ENCODE measurements around the gene NR1H3. TPM values are rescaled to one million over a fixed set of nuclear protein-coding genes. Genes with fewer than 3 reads are reported as not detected.
A peak's percentile ranks its signal among the peaks of the same experiment; 100 is the strongest.

NR1H3 gene
- total and polyA plus RNA-seq, 2 of the 4 experiments (the other 2 are of a cell fraction): 9.1 to 13.6 TPM

DNA sequence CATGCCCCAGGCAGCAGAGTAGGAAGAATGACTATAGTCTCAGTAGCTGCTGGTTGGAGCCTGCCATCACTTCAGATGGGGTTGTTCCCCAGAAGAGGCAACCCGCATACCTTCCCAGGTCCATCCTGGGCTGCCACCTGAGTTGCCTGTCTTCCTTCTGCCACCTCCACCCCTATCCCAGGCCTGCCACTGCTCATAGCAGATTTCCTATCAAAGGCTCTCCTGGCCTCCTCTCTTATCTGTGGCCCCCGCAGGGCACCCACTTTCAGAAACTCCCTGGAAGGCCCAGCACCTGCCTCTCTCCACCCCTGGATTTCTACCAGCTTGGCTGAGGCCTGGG, 649 bp upstream of the NR1H3 start:
- H3K79me1 ChIP-seq (ENCODE audit: low read depth in 1 of 2, low read length in 2 of 2): peaks cover 5 to 34% of the 10 kb centered on the region in 2 experiments; a peak in 3 of 4 replicates
- no peak overlapping the region for H4K91ac ChIP-seq (ENCODE audit: insufficient read depth, low read depth, low read length)
- H4K5ac ChIP-seq (ENCODE audit: low read depth, low read length): no peak overlapping the region
- peak overlapping the region; percentile 72 for H3K27ac ChIP-seq (ENCODE audit: insufficient read depth, low read length)
- H2AFZ ChIP-seq (replicated peaks; ENCODE audit: low read length, poor library complexity): peak overlapping the region; percentile 90
- no peak for TF ChIP-seq BHLHE40 (IDR thresholded peaks at IDR 0.05; ENCODE audit: low read depth, low read length)
- no peak for TF ChIP-seq CHD1 (IDR thresholded peaks at IDR 0.05; ENCODE audit: low read depth, low read length)
- no peak for TF ChIP-seq RAD21 (IDR thresholded peaks at IDR 0.05; ENCODE audit: low read length)
- no peak for TF ChIP-seq RFX5 (IDR thresholded peaks at IDR 0.05; ENCODE audit: low read depth, low read length)
- no peak for TF ChIP-seq FOS (IDR thresholded peaks at IDR 0.05; ENCODE audit: low read depth, low read length)
- TF ChIP-seq MXI1 (IDR thresholded peaks at IDR 0.05; ENCODE audit: borderline replicate concordance, low read depth, low read length): no peak
- no peak for TF ChIP-seq POLR2A (IDR thresholded peaks at IDR 0.05; ENCODE audit: low read depth, low read length)
- TF ChIP-seq MAZ (IDR thresholded peaks at IDR 0.05; ENCODE audit: borderline replicate concordance, low read depth, low read length): no peak
- TF ChIP-seq, protein P1, sequence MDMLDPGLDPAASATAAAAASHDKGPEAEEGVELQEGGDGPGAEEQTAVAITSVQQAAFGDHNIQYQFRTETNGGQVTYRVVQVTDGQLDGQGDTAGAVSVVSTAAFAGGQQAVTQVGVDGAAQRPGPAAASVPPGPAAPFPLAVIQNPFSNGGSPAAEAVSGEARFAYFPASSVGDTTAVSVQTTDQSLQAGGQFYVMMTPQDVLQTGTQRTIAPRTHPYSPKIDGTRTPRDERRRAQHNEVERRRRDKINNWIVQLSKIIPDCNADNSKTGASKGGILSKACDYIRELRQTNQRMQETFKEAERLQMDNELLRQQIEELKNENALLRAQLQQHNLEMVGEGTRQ (IDR thresholded peaks at IDR 0.05; ENCODE audit: low read depth, low read length): no peak
- no peak for TF ChIP-seq CEBPB (IDR thresholded peaks at IDR 0.05; ENCODE audit: low read depth, low read length)
- TF ChIP-seq, protein P2, sequence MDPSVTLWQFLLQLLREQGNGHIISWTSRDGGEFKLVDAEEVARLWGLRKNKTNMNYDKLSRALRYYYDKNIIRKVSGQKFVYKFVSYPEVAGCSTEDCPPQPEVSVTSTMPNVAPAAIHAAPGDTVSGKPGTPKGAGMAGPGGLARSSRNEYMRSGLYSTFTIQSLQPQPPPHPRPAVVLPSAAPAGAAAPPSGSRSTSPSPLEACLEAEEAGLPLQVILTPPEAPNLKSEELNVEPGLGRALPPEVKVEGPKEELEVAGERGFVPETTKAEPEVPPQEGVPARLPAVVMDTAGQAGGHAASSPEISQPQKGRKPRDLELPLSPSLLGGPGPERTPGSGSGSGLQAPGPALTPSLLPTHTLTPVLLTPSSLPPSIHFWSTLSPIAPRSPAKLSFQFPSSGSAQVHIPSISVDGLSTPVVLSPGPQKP (IDR thresholded peaks at IDR 0.05; ENCODE audit: borderline replicate concordance, low read depth, low read length): no peak
- TF ChIP-seq, protein P3, sequence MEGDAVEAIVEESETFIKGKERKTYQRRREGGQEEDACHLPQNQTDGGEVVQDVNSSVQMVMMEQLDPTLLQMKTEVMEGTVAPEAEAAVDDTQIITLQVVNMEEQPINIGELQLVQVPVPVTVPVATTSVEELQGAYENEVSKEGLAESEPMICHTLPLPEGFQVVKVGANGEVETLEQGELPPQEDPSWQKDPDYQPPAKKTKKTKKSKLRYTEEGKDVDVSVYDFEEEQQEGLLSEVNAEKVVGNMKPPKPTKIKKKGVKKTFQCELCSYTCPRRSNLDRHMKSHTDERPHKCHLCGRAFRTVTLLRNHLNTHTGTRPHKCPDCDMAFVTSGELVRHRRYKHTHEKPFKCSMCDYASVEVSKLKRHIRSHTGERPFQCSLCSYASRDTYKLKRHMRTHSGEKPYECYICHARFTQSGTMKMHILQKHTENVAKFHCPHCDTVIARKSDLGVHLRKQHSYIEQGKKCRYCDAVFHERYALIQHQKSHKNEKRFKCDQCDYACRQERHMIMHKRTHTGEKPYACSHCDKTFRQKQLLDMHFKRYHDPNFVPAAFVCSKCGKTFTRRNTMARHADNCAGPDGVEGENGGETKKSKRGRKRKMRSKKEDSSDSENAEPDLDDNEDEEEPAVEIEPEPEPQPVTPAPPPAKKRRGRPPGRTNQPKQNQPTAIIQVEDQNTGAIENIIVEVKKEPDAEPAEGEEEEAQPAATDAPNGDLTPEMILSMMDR (conservative IDR thresholded peaks at IDR 0.05; ENCODE audit: low read depth, low read length): no peak
- TF ChIP-seq RCOR1 (IDR thresholded peaks at IDR 0.05; ENCODE audit: insufficient replicate concordance, low read length): no peak
- H3K9me1 ChIP-seq (ENCODE audit: insufficient read depth, low read length): peaks cover 11% of the 10 kb centered on the region
- BruUV-seq (replicated peaks): no TSS peak
- no peak overlapping the region for H2BK5ac ChIP-seq (ENCODE audit: low read depth, low read length, poor library complexity, severe bottlenecking)
- H2AK5ac ChIP-seq (ENCODE audit: low read depth, low read length): peak overlapping the region; percentile 66
- no peak overlapping the region for H3K14ac ChIP-seq (replicated peaks; ENCODE audit: low read depth, low read length)
- H3K4me2 ChIP-seq (ENCODE audit: low read depth, low read length): peak overlapping the region; percentile 8; the same call in 1 of the 2 replicates
- H3K4ac ChIP-seq (ENCODE audit: low read depth, low read length): peak overlapping the region; percentile 83
- ChIA-PET CTCF (interaction anchor here (0.7 to 1.4 kb wide), 3 partner anchors 8 to 56 kb away, joined by 3 to 7 read pairs (median 3); partner anchors contain the start of gene ACP2), POLR2A (ENCODE audit: unreplicated experiment) (no interaction called here)
- peak overlapping the region; percentile 70 for H2AK9ac ChIP-seq (replicated peaks; ENCODE audit: low read depth, low read length, poor library complexity)
- no peak overlapping the region; the same call in 1 of the 2 replicates for H3K56ac ChIP-seq (ENCODE audit: extremely low read depth, insufficient read depth, low read length)
- in situ Hi-C loops (cut with MboI; ENCODE audit: low sequenced_read_pairs) (no loop called here), dilution Hi-C loops (cut with HindIII; ENCODE audit: low sequenced_read_pairs, unreplicated experiment) (no loop called here), intact Hi-C loops (cut with micrococcal nuclease) (loop anchor here (5.0 kb wide), 1 partner anchor 150 kb away; the partner anchor contains the start of gene SLC39A13)
- H3K4me1 ChIP-seq (ENCODE audit: control insufficient read depth, insufficient read depth, low read length): peaks cover 24% of the 10 kb centered on the region
- 75% methylated on average over 1 of the region's 2 CpGs; no CpG with 5 or more reads in 1 of the 2 experiments for WGBS, 2 experiments (ENCODE audit: extremely low coverage in 2 of 2, insufficient read length in 1 of 2)
- H3K18ac ChIP-seq (ENCODE audit: low read depth, low read length): no peak overlapping the region
- H3K4me3 ChIP-seq (ENCODE audit: insufficient read depth, low read depth, low read length): no peak overlapping the region
- H3K9me3 ChIP-seq (ENCODE audit: control insufficient read depth, insufficient read depth, low read length): no peaks in the 10 kb centered on the region
- peak overlapping the region; percentile 78; the same call in 1 of the 3 replicates for H2BK15ac ChIP-seq (ENCODE audit: low read depth, low read length)
- H3K36me3 ChIP-seq (ENCODE audit: control insufficient read depth, insufficient read depth, low read length): peaks cover 6% of the 10 kb centered on the region; the same call in 1 of the 2 replicates
- peak overlapping the region; percentile 79; the same call in 1 of the 2 replicates for H2BK120ac ChIP-seq (ENCODE audit: low read depth, low read length)
- no peaks in the 10 kb centered on the region for H4K20me1 ChIP-seq (ENCODE audit: insufficient read depth, low read length)
- no peak for DNase-seq
- no peak overlapping the region for H2BK20ac ChIP-seq (ENCODE audit: low read depth, low read length)
- no peaks in the 10 kb centered on the region for H3K27me3 ChIP-seq (ENCODE audit: control insufficient read depth, insufficient read depth, low read length)
- H3K9ac ChIP-seq (ENCODE audit: low read depth, low read length): peak overlapping the region; percentile 31; the same call in 1 of the 2 replicates
- ATAC-seq (ENCODE audit: low read depth): no peak
- H4K8ac ChIP-seq (ENCODE audit: low read depth in 2 of 2, low read length in 2 of 2): peak overlapping the region; percentile 61 to 97; a peak in 2 of 4 replicates
- no peak overlapping the region for H3K23ac ChIP-seq (ENCODE audit: low read depth, low read length)
